SK-N-MC (cell line): ENCODE data around the gene ALPL.
A peak's percentile ranks its signal among the peaks of the same experiment; 100 is the strongest.

Experiments
- DNase-seq: peaks from one replicate; pipeline ENCODE4 v3.0.0-alpha.2; 2011; ENCODE audit warnings: low read depth, low spot score
- H3K27ac ChIP-seq: fragments of 200-600 bp; sonication (generic); 2 replicates; pipeline ENCODE4 v1.5.1; 2016; ENCODE audit warnings: mixed run types
- H3K36me3 ChIP-seq: fragments of 200-600 bp; sonication (generic); 2 replicates; pipeline ENCODE4 v1.6.1; 2017; ENCODE audit warnings: antibody characterized with exemption, low read length, mixed read lengths; ENCODE audit not compliant: insufficient read depth
- H3K4me3 ChIP-seq: fragments of 200-600 bp; sonication (generic); 2 replicates; pipeline ENCODE4 v1.5.1; 2016
- H3K9ac ChIP-seq: fragments of 200-600 bp; sonication (generic); 2 replicates; pipeline ENCODE4 v1.8.0; 2017; ENCODE audit warnings: mixed run types, mixed read lengths; ENCODE audit not compliant: insufficient read length
- H3K9me3 ChIP-seq: fragments of 200-600 bp; sonication (generic); 2 replicates; pipeline ENCODE4 v1.6.1; 2017; ENCODE audit warnings: low read depth, mild to moderate bottlenecking, antibody characterized with exemption, low read length, moderate library complexity, mixed read lengths
- EZH2 ChIP-seq: fragments of 200-600 bp; sonication (generic); IDR thresholded peaks from one replicate; pipeline ENCODE4 v1.6.1; 2017; ENCODE audit warnings: antibody characterized with exemption
- FOXP2 ChIP-seq: optimal IDR thresholded peaks from 2 replicates; pipeline ENCODE3; 2011; ENCODE audit warnings: mild to moderate bottlenecking, moderate library complexity; ENCODE audit not compliant: insufficient read depth; ENCODE audit errors: extremely low read length, control extremely low read depth
- POLR2AphosphoS5 ChIP-seq: IDR thresholded peaks from 2 replicates; pipeline ENCODE4 v1.6.1; 2012; ENCODE audit warnings: mild to moderate bottlenecking, low read depth, low read length, borderline replicate concordance

Gene ALPL

DNA sequence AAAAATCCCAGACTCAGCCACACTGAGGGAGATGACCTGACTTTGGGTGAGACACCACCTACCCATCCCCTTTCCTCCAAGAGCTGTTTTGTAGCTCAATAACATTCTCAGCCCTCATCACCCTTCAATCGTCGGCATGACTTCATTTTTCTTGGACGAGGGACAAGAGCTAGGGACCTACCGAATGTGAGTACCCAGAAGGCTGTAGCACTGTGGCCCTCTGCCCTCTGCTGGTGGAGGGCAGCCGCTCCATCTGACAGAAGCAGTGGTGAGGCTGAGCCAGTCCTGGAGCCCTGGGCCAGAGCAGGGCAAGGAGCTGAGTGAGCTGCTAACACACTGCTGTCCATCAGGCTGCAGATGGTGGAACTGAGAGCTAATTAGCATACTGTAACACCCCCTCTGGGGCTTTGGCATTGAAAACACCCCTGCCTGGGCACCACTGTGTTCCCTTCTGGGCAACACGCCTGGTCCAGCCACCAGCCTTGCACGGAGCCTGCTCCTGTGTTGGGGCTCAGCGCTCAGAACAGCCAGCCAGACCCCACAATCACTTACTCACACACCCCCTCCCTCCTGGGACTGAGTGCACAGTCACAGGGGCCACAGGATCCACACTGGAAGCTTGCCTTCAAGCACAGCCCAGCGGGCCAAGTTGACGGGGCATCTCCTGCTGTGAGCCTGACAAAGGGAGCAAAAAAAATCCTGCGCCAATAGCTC lies 18.3 kb upstream of the ALPL start:
- Histone ChIP-seq H3K27ac (no peak overlapping the region), H3K9me3 (no peaks in the 10 kb centered on the region), H3K4me3 (no peak overlapping the region), H3K36me3 (no peaks in the 10 kb centered on the region), H3K9ac (no peak overlapping the region)
- TF ChIP-seq FOXP2 = no peak
- TF ChIP-seq EZH2 = no peak
- TF ChIP-seq POLR2AphosphoS5 = no peak
- DNase-seq = no peak

DNA sequence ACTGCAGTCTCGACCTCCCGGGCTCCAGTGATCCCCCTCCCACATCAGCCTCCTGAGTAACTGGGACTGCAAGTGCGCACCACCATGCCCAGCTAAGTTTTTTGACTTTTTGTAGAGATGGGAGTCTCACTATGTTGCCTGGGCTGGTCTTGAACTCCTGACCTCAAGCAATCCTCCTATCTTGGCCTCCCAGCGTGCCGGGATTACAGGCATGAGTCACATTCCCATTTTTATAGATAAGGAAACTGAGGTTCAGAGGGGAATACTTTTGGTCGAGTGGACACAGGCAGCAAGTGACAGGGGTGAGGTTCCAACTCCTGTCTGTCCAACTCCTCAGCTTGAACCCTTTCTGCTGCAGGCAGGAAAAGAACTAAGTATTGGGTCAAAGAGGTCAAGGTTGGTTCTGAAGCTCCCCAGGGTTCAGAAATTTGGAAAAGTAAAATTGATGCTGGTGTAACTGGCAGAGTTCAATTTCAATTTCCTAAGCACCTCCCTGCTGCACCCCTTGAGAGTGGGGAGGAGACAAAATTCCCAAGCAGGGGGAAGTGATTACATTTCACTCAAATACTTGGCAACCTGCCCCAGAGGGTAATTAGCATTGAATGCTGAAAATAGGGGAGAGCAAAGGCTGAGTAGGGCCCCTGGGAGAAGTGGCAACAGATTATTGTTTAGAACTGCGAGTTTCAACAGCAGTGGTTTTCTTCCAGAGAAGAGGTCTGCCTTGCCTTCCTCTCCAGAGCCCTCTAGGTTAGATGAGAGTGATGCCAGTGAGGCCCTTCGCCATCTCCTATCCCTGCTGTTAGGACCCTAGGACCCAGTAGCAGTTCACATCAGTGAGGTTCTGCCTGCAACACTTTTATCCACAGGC lies 17.5 kb upstream of the ALPL start:
- no peaks in the 10 kb centered on the region for H3K36me3 ChIP-seq
- peak; percentile 82 for DNase-seq

GRCh38 chr1:21492356-21492625 lies 16.9 kb upstream of the ALPL start:
- H3K36me3 ChIP-seq = no peaks in the 10 kb centered on the region
- no peak overlapping the region for H3K9ac ChIP-seq

More for the DNA sequence above, 17.5 kb upstream of the ALPL start:
- no peaks in the 10 kb centered on the region for H3K9me3 ChIP-seq
- peak overlapping the region; percentile 52 for H3K4me3 ChIP-seq
- peak overlapping the region; percentile 4; the same call in 1 of the 2 replicates for H3K27ac ChIP-seq
- H3K9ac ChIP-seq = no peak overlapping the region
- TF ChIP-seq EZH2 (no peak), POLR2AphosphoS5 (no peak), FOXP2 (no peak)

GRCh38 chr1:21494196-21494595 lies 15.0 kb upstream of the ALPL start:
- Histone ChIP-seq H3K9ac (no peak overlapping the region), H3K36me3 (no peaks in the 10 kb centered on the region), H3K4me3 (no peak overlapping the region), H3K9me3 (0 out of 2 replicates have a peak, but pooled peaks cover 1% of the 10 kb centered on the region), H3K27ac (no peak overlapping the region)
- TF ChIP-seq EZH2 = no peak
- TF ChIP-seq POLR2AphosphoS5 = no peak
- TF ChIP-seq FOXP2 = no peak
- DNase-seq = no peak

More at GRCh38 chr1:21492356-21492625, 16.9 kb upstream of the ALPL start:
- no peak for DNase-seq
- no peaks in the 10 kb centered on the region for H3K9me3 ChIP-seq
- peak overlapping the region; percentile 52 for H3K4me3 ChIP-seq
- TF ChIP-seq POLR2AphosphoS5 = no peak
- no peak for TF ChIP-seq FOXP2
- no peak for TF ChIP-seq EZH2
- no peak overlapping the region; the same call in 1 of the 2 replicates for H3K27ac ChIP-seq

DNA sequence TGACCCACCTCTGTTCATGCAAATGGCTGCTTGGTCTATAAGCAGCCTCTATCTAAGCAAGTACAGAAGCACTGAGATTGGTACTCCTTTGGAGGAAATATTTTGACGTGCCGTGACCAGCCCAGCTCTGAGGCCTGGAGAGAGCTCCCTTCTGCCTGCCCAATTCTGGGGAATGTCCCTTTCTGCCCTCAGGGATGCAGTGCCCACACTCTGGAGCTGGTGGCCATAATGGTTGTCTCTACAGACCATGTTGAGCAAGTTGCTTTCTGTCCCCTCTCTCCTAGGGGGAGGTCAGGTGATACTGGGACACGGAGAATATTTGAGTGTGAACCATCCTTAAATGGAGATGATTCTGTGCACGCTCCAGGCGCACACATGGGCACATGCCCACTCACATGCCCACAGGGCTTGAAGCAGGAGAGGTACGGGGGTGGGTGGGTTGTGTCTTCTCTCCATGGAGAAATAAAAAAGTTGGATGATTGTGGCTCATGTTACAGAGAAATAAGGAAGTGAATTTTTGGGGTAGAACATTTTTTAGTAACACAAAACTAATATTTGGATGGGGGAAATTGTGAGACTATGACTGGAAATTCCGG lies 13.9 kb upstream of the ALPL start:
- DNase-seq = no peak
- no peak overlapping the region for H3K9ac ChIP-seq
- H3K9me3 ChIP-seq = 0 out of 2 replicates have a peak, but pooled peaks cover 3% of the 10 kb centered on the region
- H3K36me3 ChIP-seq = no peaks in the 10 kb centered on the region
- no peak overlapping the region for H3K27ac ChIP-seq
- H3K4me3 ChIP-seq = no peak overlapping the region
- no peak for TF ChIP-seq FOXP2

DNA sequence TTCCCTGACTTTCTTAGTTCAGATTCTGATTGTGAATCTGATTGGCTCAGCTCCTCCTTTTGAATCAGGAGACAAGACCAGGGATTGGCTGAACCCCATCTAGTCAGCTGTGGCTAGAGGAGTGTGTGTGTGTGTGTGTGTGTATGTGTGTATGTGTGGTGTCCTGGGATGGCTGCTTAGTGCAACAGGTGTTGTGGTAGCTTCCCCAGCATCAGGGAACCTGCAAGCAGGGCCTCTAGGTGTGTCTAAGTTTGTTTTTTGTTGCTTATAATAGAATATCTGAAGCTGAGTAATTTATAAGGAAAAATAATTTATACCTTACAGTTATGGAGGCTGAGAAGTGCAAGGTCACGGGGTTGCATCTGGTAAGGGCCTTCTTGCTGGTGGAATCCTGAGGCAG lies 13.2 kb upstream of the ALPL start:
- H3K27ac ChIP-seq = no peak overlapping the region
- DNase-seq = no peak
- no peak for TF ChIP-seq EZH2
- no peak for TF ChIP-seq POLR2AphosphoS5
- TF ChIP-seq FOXP2 = no peak

GRCh38 chr1:21496886-21497285 lies 12.3 kb upstream of the ALPL start:
- Histone ChIP-seq H3K27ac (no peak overlapping the region), H3K9me3 (0 out of 2 replicates have a peak, but pooled peaks cover 3% of the 10 kb centered on the region), H3K36me3 (no peaks in the 10 kb centered on the region), H3K4me3 (no peak overlapping the region), H3K9ac (no peak overlapping the region)
- DNase-seq = no peak
- TF ChIP-seq EZH2 = no peak
- TF ChIP-seq FOXP2 = no peak
- no peak for TF ChIP-seq POLR2AphosphoS5

More for the DNA sequence above, 13.2 kb upstream of the ALPL start:
- H3K4me3 ChIP-seq = no peak overlapping the region
- 0 out of 2 replicates have a peak, but pooled peaks cover 3% of the 10 kb centered on the region for H3K9me3 ChIP-seq
- H3K9ac ChIP-seq = no peak overlapping the region
- no peaks in the 10 kb centered on the region for H3K36me3 ChIP-seq

GRCh38 chr1:21497466-21498061 lies 11.7 kb upstream of the ALPL start:
- no peaks in the 10 kb centered on the region for H3K36me3 ChIP-seq
- H3K9ac ChIP-seq = no peak overlapping the region
- no peak overlapping the region for H3K27ac ChIP-seq
- 0 out of 2 replicates have a peak, but pooled peaks cover 3% of the 10 kb centered on the region for H3K9me3 ChIP-seq
- no peak for TF ChIP-seq EZH2
- TF ChIP-seq POLR2AphosphoS5 = no peak
- TF ChIP-seq FOXP2 = no peak
- DNase-seq = no peak
- H3K4me3 ChIP-seq = no peak overlapping the region
